ENCODE measurements around the gene CHMP4A. TPM values are rescaled to one million over a fixed set of nuclear protein-coding genes. Genes with fewer than 3 reads are reported as not detected.
"Not testable (repeated sequence)": the region's sequence is repeated elsewhere in the genome, so short reads cannot be mapped to it uniquely, and the experiment has no call there.

CHMP4A gene
- total and polyA plus RNA-seq, 2 of the 13 experiments (the other 11 are each of a cell fraction or from before 2014, with no cell fraction given): 83.6 to 113 TPM

GRCh38 chr14:24216876-24217275, 3.6 kb upstream of the CHMP4A start:
- H3K9me3 ChIP-seq (ENCODE audit: low read length); H3K27ac ChIP-seq (ENCODE audit: extremely low read length, insufficient read depth, low read length); H2AFZ ChIP-seq (ENCODE audit: low read length); H3K4me2 ChIP-seq (ENCODE audit: low read depth, low read length); DNase-seq (ENCODE audit: low spot score); BruUV-seq (replicated peaks); H3K27me3 ChIP-seq (ENCODE audit: control insufficient read depth in 1 of 2, insufficient read depth in 2 of 2, low read length in 2 of 2); FAIRE-seq; ATAC-seq; in situ Hi-C loops (cut with HindIII; ENCODE audit: extremely low pct_ligation_motif_present, low pct_unique_long_range_greater_than_20kb); H3K4me3 ChIP-seq (replicated peaks in 1 of 3; ENCODE audit: insufficient read depth in 1 of 3, low read depth in 2 of 3, low read length in 3 of 3); H3K9ac ChIP-seq (ENCODE audit: insufficient read depth, low read depth, low read length); H4K20me1 ChIP-seq (ENCODE audit: insufficient read depth, low read length); TF ChIP-seq FOXP1 (CRISPR knock-in tag; IDR thresholded peaks at IDR 0.05): not testable (repeated sequence)
- Histone ChIP-seq H3K79me2 (ENCODE audit: insufficient read depth, low read length) (peaks cover 23% of the 10 kb centered on the region), H3K4me1 (ENCODE audit: insufficient read depth, low read length) (peaks cover 32% of the 10 kb centered on the region), H3K36me3 (replicated peaks in 1 of 2; ENCODE audit: control insufficient read depth in 1 of 2, insufficient read depth in 2 of 2, low read length in 2 of 2) (peaks cover 8 to 11% of the 10 kb centered on the region in 2 experiments; a peak in 4 of 5 replicates)
- intact Hi-C loops (cut with micrococcal nuclease; ENCODE audit: unreplicated experiment): loop anchor here (1.0 to 2.0 kb wide), 4 partner anchors 15 to 80 kb away; partner anchors contain the start of genes GMPR2, NEDD8, RABGGTA and TINF2
- WGBS (ENCODE audit: low lambda C conversion rate): 100% methylated on average over 1 of the region's 1 CpG
- 0 out of 2 replicates have a peak, but pooled peaks have one; percentile 39 for TF ChIP-seq ZNF547 (CRISPR knock-in tag; IDR thresholded peaks at IDR 0.05)
- TF ChIP-seq TEAD3 (CRISPR knock-in tag; optimal IDR thresholded peaks at IDR 0.05; ENCODE audit: borderline replicate concordance): peak; percentile 17
- TF ChIP-seq ZNF75D (CRISPR knock-in tag; IDR thresholded peaks at IDR 0.05; ENCODE audit: borderline replicate concordance): peak; percentile 73; the same call in 1 of the 2 replicates
- TF ChIP-seq, protein P1, sequence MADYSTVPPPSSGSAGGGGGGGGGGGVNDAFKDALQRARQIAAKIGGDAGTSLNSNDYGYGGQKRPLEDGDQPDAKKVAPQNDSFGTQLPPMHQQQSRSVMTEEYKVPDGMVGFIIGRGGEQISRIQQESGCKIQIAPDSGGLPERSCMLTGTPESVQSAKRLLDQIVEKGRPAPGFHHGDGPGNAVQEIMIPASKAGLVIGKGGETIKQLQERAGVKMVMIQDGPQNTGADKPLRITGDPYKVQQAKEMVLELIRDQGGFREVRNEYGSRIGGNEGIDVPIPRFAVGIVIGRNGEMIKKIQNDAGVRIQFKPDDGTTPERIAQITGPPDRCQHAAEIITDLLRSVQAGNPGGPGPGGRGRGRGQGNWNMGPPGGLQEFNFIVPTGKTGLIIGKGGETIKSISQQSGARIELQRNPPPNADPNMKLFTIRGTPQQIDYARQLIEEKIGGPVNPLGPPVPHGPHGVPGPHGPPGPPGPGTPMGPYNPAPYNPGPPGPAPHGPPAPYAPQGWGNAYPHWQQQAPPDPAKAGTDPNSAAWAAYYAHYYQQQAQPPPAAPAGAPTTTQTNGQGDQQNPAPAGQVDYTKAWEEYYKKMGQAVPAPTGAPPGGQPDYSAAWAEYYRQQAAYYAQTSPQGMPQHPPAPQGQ (CRISPR knock-in tag; IDR thresholded peaks at IDR 0.05; ENCODE audit: borderline replicate concordance): 0 out of 2 replicates have a peak, but pooled peaks have one; percentile 14
- TF ChIP-seq ZNF317 (CRISPR knock-in tag; IDR thresholded peaks at IDR 0.05): 0 out of 2 replicates have a peak, but pooled peaks have one; percentile 24
- 0 out of 2 replicates have a peak, but pooled peaks have one; percentile 30 for TF ChIP-seq FOXP1 (IDR thresholded peaks at IDR 0.05)
- TF ChIP-seq ZNF607 (CRISPR knock-in tag; IDR thresholded peaks at IDR 0.05; ENCODE audit: borderline replicate concordance): 0 out of 2 replicates have a peak, but pooled peaks have one; percentile 9
- CTCF ChIA-PET (ENCODE audit: low intra/inter-chr PET ratio, low total read pairs): interaction anchor here (1.5 to 3.1 kb wide), 3 partner anchors 26 to 81 kb away, joined by 10 to 44 read pairs (median 19); partner anchors contain the start of genes RABGGTA and TINF2
- POLR2A ChIA-PET: interaction anchor here (1.7 to 4.9 kb wide), 2 partner anchors 29 to 54 kb away, joined by 19 to 99 read pairs; partner anchors contain the start of genes IPO4 and RABGGTA

Measured in HepG2 (cell line).